Liver (tissue), 3 donors: Measurements from ENCODE around the gene ERC1.

ENCODE experiments used
- ATF3 ChIP-seq: IDR thresholded peaks from 2 replicates; pipeline ENCODE4 v1.6.1; 2016; ENCODE audit warnings: antibody characterized with exemption
- CTCF ChIP-seq: fragments of 150-350 bp; IDR thresholded peaks from 2 replicates; pipeline ENCODE4 v1.5.1; 2017; ENCODE audit warnings: improper control_type of control experiment, low read depth, low read length; ENCODE audit not compliant: missing input control
- GABPA ChIP-seq, 2 donors: IDR thresholded peaks in 1 of 2; conservative IDR thresholded peaks in 1 of 2; 2 replicates each; pipeline ENCODE4 v1.6.1; 2016; ENCODE audit warnings: antibody characterized with exemption in 2 of 2, mild to moderate bottlenecking in 1 of 2, moderate library complexity in 1 of 2
- HNF4A ChIP-seq, 2 donors: conservative IDR thresholded peaks; 2 replicates each; pipeline ENCODE4 v1.6.1; 2016; ENCODE audit warnings: antibody characterized with exemption in 2 of 2, mild to moderate bottlenecking in 2 of 2
- HNF4G ChIP-seq: IDR thresholded peaks from 2 replicates; pipeline ENCODE4 v1.6.1; 2016; ENCODE audit warnings: antibody characterized with exemption
- JUND ChIP-seq, 2 donors: IDR thresholded peaks; 2 replicates each; pipeline ENCODE4 v1.6.1; 2016; ENCODE audit warnings: antibody characterized with exemption in 2 of 2
- MAX ChIP-seq: IDR thresholded peaks from 2 replicates; pipeline ENCODE4 v1.6.1; 2016; ENCODE audit warnings: antibody characterized with exemption
- NR2F2 ChIP-seq: IDR thresholded peaks from 2 replicates; pipeline ENCODE4 v1.6.1; 2016; ENCODE audit warnings: antibody characterized with exemption
- RAD21 ChIP-seq, 2 donors: IDR thresholded peaks; 2 replicates each; pipeline ENCODE4 v1.6.1; 2016; ENCODE audit warnings: antibody characterized with exemption in 2 of 2, mild to moderate bottlenecking in 2 of 2
- REST ChIP-seq: IDR thresholded peaks from 2 replicates; pipeline ENCODE4 v1.6.1; 2016; ENCODE audit warnings: antibody characterized with exemption, mild to moderate bottlenecking
- SP1 ChIP-seq: IDR thresholded peaks from 2 replicates; pipeline ENCODE4 v1.6.1; 2018; ENCODE audit warnings: antibody characterized with exemption, mild to moderate bottlenecking
- TAF1 ChIP-seq: conservative IDR thresholded peaks from 2 replicates; pipeline ENCODE4 v1.6.1; 2016; ENCODE audit warnings: antibody characterized with exemption, mild to moderate bottlenecking
- ZBTB33 ChIP-seq: IDR thresholded peaks from 2 replicates; pipeline ENCODE4 v1.6.1; 2016; ENCODE audit warnings: antibody characterized with exemption
- donor health status: healthy.
- donor health status: healthy.

GRCh38 chr12:1467710-1468109, 476.7 kb downstream of the ERC1 start:
- TF ChIP-seq NR2F2: no peak
- TF ChIP-seq REST: no peak
- no peak for TF ChIP-seq HNF4G
- TF ChIP-seq CTCF: no peak
- no peak for TF ChIP-seq GABPA (IDR thresholded peaks at IDR 0.05 in 1 of 2, conservative IDR thresholded peaks at IDR 0.05 in 1 of 2)
- no peak for TF ChIP-seq SP1
- no peak for TF ChIP-seq TAF1
- no peak for TF ChIP-seq HNF4A (conservative IDR thresholded peaks at IDR 0.05)
- no peak for TF ChIP-seq JUND (IDR thresholded peaks at IDR 0.05)
- TF ChIP-seq RAD21 (IDR thresholded peaks at IDR 0.05): no peak
- no peak for TF ChIP-seq ATF3
- TF ChIP-seq MAX: no peak
- no peak for TF ChIP-seq ZBTB33
